HG02571 (cell line): ENCODE measurements around the gene OR6C2.
"Not testable (repeated sequence)": the region's sequence is repeated elsewhere in the genome, so short reads cannot be mapped to it uniquely, and the experiment has no call there.

ENCODE experiments used
- ATAC-seq: cut with Tn5 transposase; IDR thresholded peaks from one replicate; pipeline ENCODE4 v1.9.1; 2021; ENCODE audit warnings: mild to moderate bottlenecking, moderate library complexity; ENCODE audit not compliant: unreplicated experiment

Gene OR6C2

GRCh38 chr12:55443776-55444175 is at the start of gene OR6C2:
Gene OR6C2 (plus strand): TSS chr12:55444076. CDS start chr12:55452214, 8,138 bp downstream.
- no peak for ATAC-seq

- ATAC-seq: no peak
Observed at GRCh38 chr12:55396326-55396725, 47.5 kb upstream of the OR6C2 start.

- no peak for ATAC-seq
Observed at GRCh38 chr12:55400229-55400628, 43.6 kb upstream of the OR6C2 start, which contains the start of gene OR6C65. Gene OR6C65 (plus strand): TSS chr12:55400529. CDS start chr12:55400529, 0 bp downstream.

GRCh38 chr12:55407866-55408265 is 36.0 kb upstream of the OR6C2 start:
- no peak for ATAC-seq

GRCh38 chr12:55409133-55409532 is 34.7 kb upstream of the OR6C2 start:
- ATAC-seq: not testable (repeated sequence)

- not testable (repeated sequence) for ATAC-seq
Observed at GRCh38 chr12:55412138-55412537, 31.7 kb upstream of the OR6C2 start.

- not testable (repeated sequence) for ATAC-seq
Observed at GRCh38 chr12:55413498-55414388, 30.1 kb upstream of the OR6C2 start.

- ATAC-seq: not testable (repeated sequence)
Observed at GRCh38 chr12:55414396-55414823, 29.5 kb upstream of the OR6C2 start.

GRCh38 chr12:55414889-55415288 is 29.0 kb upstream of the OR6C2 start:
- ATAC-seq: not testable (repeated sequence)

GRCh38 chr12:55416961-55417360 is 26.9 kb upstream of the OR6C2 start:
- no peak for ATAC-seq

- no peak for ATAC-seq
Observed at GRCh38 chr12:55420307-55420962, 23.4 kb upstream of the OR6C2 start.

GRCh38 chr12:55425954-55426353 is 17.9 kb upstream of the OR6C2 start, which contains the start of gene OR6C76:
Gene OR6C76 (plus strand): TSS chr12:55426254. CDS start chr12:55426254, 0 bp downstream.
- ATAC-seq: no peak

GRCh38 chr12:55428331-55429243 is 15.3 kb upstream of the OR6C2 start:
- no peak for ATAC-seq

- ATAC-seq: not testable (repeated sequence)
Observed at GRCh38 chr12:55441233-55441632, 2.6 kb upstream of the OR6C2 start.

GRCh38 chr12:55445357-55445756 is 1.5 kb downstream of the OR6C2 start:
- ATAC-seq: no peak

- no peak for ATAC-seq
Observed at GRCh38 chr12:55446326-55446725, 2.5 kb downstream of the OR6C2 start.

GRCh38 chr12:55448825-55449224 is 4.9 kb downstream of the OR6C2 start:
- ATAC-seq: no peak

GRCh38 chr12:55464926-55465325 is 21.1 kb downstream of the OR6C2 start:
- not testable (repeated sequence) for ATAC-seq

- ATAC-seq: no peak
Observed at GRCh38 chr12:55467836-55468235, 24.0 kb downstream of the OR6C2 start.

GRCh38 chr12:55469291-55469690 is 25.4 kb downstream of the OR6C2 start:
- ATAC-seq: no peak
